ENCODE results near the gene GGA2.

The GGA2 gene

DNA sequence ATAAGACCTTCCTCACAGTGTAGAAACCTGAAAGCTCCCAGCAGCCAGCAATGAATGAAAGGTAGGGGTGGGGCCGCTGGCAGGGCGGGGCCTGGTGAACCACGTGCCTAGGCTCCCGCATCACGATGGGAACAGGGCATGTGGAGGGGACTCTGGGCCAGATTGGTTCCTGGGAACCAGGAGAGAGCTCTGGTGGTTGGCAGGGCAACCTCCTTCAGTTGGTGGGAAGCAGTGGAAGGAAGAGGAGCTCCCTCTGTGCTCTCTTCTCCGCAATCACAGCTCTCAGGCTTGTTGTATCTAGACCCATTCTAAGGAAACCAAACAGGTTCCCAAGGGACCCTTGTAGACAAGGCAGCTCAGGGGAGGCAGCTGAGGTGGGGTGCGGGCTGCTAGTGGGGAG is 10.5 kb downstream of the GGA2 start:
- TF ChIP-seq CTCF (IDR thresholded peaks at IDR 0.05; ENCODE audit: borderline replicate concordance, control extremely low read depth, extremely low read depth, insufficient read depth, missing control alignments), result no peak
- in situ Hi-C loops (cut with MboI; ENCODE audit: low sequenced_read_pairs, unreplicated experiment), result no loop called here
- no peak for DNase-seq (ENCODE audit: low spot score)

DNA sequence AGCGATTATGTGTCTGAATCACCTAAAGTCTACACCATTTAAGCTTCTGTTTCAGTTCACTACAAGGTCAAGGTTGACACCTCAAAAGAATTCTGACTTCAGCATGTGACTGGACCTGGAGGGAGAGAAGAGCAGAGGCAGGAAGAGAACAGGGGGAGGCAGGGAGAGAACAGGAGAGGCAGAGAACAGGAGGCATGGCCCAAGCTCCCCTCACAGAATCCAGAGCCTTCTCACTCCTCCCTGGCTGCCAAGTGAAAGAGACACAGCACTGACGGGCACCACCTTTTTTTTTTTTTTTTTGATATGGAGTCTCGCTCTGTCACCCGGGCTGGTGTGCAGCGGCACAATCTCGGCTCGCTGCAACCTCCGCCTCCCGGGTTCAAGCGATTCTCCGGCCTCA is 11.4 kb downstream of the GGA2 start:
- in situ Hi-C loops (cut with MboI; ENCODE audit: low sequenced_read_pairs, unreplicated experiment), result no loop called here
- no peak for TF ChIP-seq CTCF (IDR thresholded peaks at IDR 0.05; ENCODE audit: borderline replicate concordance, control extremely low read depth, extremely low read depth, insufficient read depth, missing control alignments)
- DNase-seq (ENCODE audit: low spot score), result no peak

DNA sequence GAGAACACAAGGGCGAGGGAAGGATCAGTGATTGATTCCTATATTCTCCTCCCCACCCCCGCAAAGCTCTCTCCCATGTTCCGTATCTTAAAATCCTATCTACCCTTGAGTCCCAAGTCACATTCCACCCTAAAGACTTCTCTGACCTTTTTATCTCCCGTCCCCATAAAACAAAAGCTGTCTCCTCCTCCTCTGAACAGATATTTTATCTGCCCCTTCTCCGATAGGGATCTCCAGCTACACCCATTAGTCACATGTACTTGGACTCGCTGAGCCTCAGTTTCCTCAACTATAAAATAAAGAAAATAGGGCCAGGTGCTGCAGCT is 12.8 kb downstream of the GGA2 start:
- DNase-seq (ENCODE audit: low spot score), result no peak
- TF ChIP-seq CTCF (IDR thresholded peaks at IDR 0.05; ENCODE audit: borderline replicate concordance, control extremely low read depth, extremely low read depth, insufficient read depth, missing control alignments), result no peak
- in situ Hi-C loops (cut with MboI; ENCODE audit: low sequenced_read_pairs, unreplicated experiment), result no loop called here

GRCh38 chr16:23496821-23497542 is 13.3 kb downstream of the GGA2 start:
- TF ChIP-seq CTCF (IDR thresholded peaks at IDR 0.05; ENCODE audit: borderline replicate concordance, control extremely low read depth, extremely low read depth, insufficient read depth, missing control alignments), result no peak
- DNase-seq (ENCODE audit: low spot score), result no peak
- in situ Hi-C loops (cut with MboI; ENCODE audit: low sequenced_read_pairs, unreplicated experiment), result no loop called here

GRCh38 chr16:23495671-23496070 is 14.6 kb downstream of the GGA2 start:
- TF ChIP-seq CTCF (IDR thresholded peaks at IDR 0.05; ENCODE audit: borderline replicate concordance, control extremely low read depth, extremely low read depth, insufficient read depth, missing control alignments), result no peak
- in situ Hi-C loops (cut with MboI; ENCODE audit: low sequenced_read_pairs, unreplicated experiment), result no loop called here
- no peak for DNase-seq (ENCODE audit: low spot score)

GRCh38 chr16:23494188-23494587 is 16.1 kb downstream of the GGA2 start:
- no peak for TF ChIP-seq CTCF (IDR thresholded peaks at IDR 0.05; ENCODE audit: borderline replicate concordance, control extremely low read depth, extremely low read depth, insufficient read depth, missing control alignments)
- no peak for DNase-seq (ENCODE audit: low spot score)
- in situ Hi-C loops (cut with MboI; ENCODE audit: low sequenced_read_pairs, unreplicated experiment), result no loop called here
